Fibroblast of mammary gland (primary cell): ENCODE data around the gene DNASE1L2.

Experiments
- DNase-seq: peaks from one replicate; pipeline ENCODE4 v3.0.0-alpha.2; 2010; ENCODE audit warnings: low read depth
- H3K4me3 ChIP-seq: 2 replicates; pipeline ENCODE4 v1.5.1; 2011; ENCODE audit warnings: low read depth, mild to moderate bottlenecking, low read length, moderate library complexity; ENCODE audit not compliant: control insufficient read depth
- TF ChIP-seq, protein P1 (sequence below): conservative IDR thresholded peaks from 2 replicates; pipeline ENCODE4 v1.5.1; 2011; ENCODE audit warnings: low read depth, low read length, inconsistent platforms; ENCODE audit not compliant: control insufficient read depth, insufficient read depth

DNASE1L2 gene

DNA sequence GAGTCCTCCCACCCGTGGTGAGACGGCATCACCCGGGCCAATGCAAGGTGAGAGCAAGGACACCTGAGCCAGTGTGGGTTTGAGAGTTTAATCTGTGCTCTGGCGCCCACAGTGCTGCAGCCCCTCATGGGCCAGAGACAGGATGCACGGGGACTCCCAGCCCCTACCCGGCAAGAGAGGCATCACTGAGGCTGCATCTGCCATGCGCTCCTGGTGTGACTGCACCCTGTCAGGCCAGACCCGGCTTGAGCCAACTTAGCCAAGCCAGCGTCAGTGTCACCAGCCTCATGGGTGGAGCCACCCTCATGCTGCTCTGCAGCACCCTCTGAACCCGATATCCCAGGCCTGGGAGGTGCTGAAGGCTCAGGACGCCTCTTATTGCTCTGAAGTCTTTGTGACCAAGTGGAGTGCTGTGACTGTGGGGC lies 24.3 kb upstream of the DNASE1L2 start:
- no peak overlapping the region for H3K4me3 ChIP-seq
- DNase-seq = no peak
- TF ChIP-seq, protein P1, sequence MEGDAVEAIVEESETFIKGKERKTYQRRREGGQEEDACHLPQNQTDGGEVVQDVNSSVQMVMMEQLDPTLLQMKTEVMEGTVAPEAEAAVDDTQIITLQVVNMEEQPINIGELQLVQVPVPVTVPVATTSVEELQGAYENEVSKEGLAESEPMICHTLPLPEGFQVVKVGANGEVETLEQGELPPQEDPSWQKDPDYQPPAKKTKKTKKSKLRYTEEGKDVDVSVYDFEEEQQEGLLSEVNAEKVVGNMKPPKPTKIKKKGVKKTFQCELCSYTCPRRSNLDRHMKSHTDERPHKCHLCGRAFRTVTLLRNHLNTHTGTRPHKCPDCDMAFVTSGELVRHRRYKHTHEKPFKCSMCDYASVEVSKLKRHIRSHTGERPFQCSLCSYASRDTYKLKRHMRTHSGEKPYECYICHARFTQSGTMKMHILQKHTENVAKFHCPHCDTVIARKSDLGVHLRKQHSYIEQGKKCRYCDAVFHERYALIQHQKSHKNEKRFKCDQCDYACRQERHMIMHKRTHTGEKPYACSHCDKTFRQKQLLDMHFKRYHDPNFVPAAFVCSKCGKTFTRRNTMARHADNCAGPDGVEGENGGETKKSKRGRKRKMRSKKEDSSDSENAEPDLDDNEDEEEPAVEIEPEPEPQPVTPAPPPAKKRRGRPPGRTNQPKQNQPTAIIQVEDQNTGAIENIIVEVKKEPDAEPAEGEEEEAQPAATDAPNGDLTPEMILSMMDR = no peak

DNA sequence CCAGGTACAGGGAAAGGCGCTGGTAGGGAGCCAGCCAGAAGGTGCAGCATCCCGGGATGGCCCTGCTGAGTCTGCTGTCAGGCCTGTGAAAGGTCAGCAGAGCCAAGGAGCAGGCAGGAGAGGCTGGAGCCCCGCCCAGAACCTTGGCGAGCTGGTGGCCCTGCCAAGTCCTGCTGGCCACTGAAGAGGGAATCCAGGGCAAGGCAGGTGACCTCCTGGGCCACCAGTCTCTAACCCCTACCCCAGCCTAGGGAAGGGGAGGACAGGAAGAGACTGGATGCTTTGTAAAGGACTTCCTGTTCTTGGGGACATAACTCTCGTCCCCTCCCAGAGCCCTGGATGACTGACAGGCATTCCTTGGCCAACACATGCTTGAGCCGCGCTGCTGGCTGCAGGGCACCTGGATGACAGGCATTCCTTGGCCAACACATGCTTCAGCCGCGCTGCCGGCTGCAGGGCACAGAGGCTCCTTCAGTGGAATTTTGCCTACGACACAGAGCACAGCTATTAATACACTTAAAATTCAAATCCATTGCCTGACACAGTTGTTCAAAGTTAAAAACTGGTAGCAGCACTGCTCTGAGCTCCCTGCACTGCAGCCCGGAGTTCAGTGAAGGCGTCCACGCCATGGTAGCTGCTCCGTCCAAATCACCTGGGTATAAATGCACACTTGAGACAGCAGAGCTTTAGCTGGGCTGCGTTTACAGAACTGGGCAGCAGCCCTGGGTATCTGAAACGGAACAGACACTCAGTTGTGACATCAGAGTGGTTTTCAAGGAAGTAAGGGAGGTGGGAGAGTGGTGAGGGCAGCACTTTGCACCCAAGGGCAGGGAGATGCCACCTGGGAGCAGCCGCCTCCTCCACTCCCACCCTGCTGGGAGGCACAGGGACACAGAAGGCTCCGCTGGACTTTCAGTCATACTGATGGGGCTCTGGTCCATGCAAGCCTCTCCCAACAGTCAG lies 23.6 kb upstream of the DNASE1L2 start:
- DNase-seq = no peak
- H3K4me3 ChIP-seq = peak overlapping the region; percentile 69
- TF ChIP-seq, protein P1 = no peak

DNA sequence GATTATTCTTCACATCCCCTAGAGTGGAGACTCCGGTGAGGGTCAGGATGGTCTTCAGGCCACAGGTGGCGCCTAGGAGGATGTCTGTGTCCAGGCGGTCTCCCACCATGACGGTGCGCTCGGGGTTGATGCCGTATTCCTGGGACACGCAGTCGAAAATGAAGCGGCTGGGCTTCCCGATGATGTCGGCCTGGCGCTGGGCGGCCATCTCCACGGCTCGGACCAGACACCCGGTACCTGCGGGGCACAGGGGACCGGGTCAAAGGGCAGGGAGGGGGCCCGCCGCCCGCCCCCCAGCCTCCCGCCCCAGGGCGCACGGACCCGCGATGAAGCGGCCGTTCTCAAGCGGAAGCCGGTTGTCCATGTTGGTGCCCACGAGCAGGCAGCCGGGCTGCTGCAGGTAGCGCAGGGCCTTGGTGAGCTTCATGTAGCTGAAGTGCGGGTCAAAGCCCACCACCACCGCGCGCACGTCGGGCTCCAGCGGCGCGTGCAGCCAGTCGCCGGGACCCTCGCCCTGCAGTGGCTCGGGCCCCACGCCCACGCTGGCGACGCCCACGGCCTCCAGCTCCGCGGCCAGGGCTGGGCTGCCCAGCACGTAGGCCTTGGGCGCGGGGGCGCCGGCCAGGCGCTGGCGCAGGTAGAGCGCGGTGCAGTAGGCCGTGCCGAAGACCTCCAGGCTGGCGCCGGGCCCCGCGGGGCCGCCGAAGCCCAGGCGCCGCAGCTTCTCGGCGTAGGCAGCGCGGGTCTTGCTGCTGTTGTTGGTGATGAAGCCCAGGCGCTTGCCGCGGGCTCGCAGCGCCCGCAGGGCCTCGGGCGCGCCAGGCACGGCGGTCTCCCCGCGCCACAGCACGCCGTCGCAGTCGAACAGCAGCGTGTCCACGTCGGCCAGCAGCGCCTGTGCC lies 22.2 kb upstream of the DNASE1L2 start:
- peak overlapping the region; percentile 69 for H3K4me3 ChIP-seq

DNA sequence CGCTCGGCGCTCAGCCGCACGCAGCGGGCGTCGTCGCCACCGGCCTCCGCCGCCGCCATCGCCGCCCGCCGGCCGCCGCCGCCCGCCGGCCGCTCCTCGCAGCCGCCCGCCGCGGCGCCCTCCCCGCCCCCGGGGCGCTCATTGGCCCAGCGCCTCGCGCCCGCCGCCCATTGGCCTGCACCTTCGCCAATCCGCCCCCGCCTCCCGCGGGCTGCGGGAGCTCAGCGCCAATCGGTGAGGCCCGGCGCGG lies 21.6 kb upstream of the DNASE1L2 start, which contains the start of gene PGP:
TSS of gene PGP (minus strand) at position 122 of the 250 bp plus-strand sequence. CDS start at position 59, 63 bp downstream.
- no peak for DNase-seq
- TF ChIP-seq, protein P1 = no peak
- H3K4me3 ChIP-seq = peak within 1 kb of the TSS; percentile 72

More for the DNA sequence above, 22.2 kb upstream of the DNASE1L2 start:
- DNase-seq = no peak
- TF ChIP-seq, protein P1 = no peak

DNA sequence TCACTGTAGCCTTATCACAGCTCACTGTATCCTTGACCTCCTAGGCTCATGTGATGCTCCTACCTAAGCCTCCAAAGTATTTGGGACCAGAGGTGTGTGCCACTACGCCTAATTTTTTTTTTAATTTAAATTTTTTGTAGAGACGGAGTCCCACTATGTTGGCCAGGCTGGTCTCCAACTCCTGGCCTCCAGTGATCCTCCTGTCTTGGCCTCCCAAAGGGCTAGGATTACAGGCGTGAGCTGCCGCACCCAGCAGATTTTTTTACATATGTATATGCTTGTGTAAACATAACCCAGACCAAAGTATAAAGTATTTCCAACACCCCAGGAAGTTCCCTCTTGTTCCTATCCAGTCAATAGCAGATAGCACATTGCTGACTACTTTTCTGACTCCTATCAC lies 19.9 kb upstream of the DNASE1L2 start:
- DNase-seq = no peak
- TF ChIP-seq, protein P1 = no peak
- no peak overlapping the region for H3K4me3 ChIP-seq

DNA sequence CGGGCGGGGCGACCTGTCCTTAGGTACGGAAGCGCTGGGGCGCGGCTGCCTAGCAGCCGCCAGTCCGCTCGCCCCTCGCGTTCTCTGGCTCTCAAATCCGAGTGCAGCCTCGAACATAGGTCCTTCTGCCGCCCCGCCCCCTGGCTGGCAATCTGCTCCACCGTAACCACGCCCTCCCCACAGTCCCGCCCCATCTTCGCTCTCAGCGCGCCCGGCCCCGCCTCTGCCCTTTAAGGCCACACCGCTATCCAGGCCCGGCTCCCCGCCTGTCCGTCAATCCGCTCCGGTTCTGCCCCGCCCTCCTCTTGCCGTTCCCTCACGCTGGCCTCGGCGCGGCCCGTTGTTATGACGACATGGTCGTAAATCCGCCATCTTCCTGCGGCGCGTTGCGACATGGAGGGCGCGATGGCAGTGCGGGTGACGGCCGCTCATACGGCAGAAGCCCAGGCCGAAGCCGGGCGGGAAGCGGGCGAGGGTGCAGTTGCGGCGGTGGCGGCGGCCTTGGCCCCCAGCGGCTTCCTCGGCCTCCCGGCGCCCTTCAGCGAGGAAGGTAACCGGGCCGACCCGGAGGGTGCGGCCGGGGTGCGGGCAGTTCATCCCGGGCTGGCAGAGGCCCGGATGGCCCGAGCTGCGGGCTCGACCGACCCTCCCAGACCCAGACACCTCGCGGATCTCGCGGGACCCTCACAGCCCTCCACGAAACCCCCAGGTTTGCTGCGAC lies 12.9 kb upstream of the DNASE1L2 start, which contains the start of gene E4F1:
TSS of gene E4F1 (plus strand) at position 371 of the 721 bp plus-strand sequence. CDS start at position 394, 23 bp downstream.
- TF ChIP-seq, protein P1 = no peak
- peak within 1 kb of the TSS; percentile 82 for H3K4me3 ChIP-seq
- peak; percentile 99 for DNase-seq
